Measurements from ENCODE around the gene PADI3. TPM values are rescaled to one million over a fixed set of nuclear protein-coding genes. Genes with fewer than 3 reads are reported as not detected.
A peak's percentile ranks its signal among the peaks of the same experiment; 100 is the strongest.

Gene PADI3
- total and polyA plus RNA-seq, 2 of the 4 experiments (the other 2 are of a cell fraction), result not detected

- H3K4me1 ChIP-seq (ENCODE audit: control insufficient read depth, insufficient read depth, low read length), result peaks cover 13% of the 10 kb centered on the region
- peak overlapping the region; percentile 73; the same call in 1 of the 2 replicates for H4K5ac ChIP-seq (ENCODE audit: low read depth, low read length)
- H3K56ac ChIP-seq (ENCODE audit: extremely low read depth, insufficient read depth, low read length), result peak overlapping the region; percentile 44; the same call in 1 of the 2 replicates
- peak overlapping the region; percentile 98; the same call in 2 of the 3 replicates for H2BK15ac ChIP-seq (ENCODE audit: low read depth, low read length)
- in situ Hi-C loops (cut with MboI; ENCODE audit: low sequenced_read_pairs) (loop anchor here (5.0 kb wide), 1 partner anchor 176 kb away; no protein-coding TSS in a partner anchor), dilution Hi-C loops (cut with HindIII; ENCODE audit: low sequenced_read_pairs, unreplicated experiment) (no loop called here), intact Hi-C loops (cut with micrococcal nuclease) (loop anchor here (1.0 kb wide), 1 partner anchor 65 kb away; no protein-coding TSS in a partner anchor)
- H3K9me3 ChIP-seq (ENCODE audit: control insufficient read depth, insufficient read depth, low read length), result no peaks in the 10 kb centered on the region
- H3K4me3 ChIP-seq (ENCODE audit: insufficient read depth, low read depth, low read length), result no peak overlapping the region
- peak overlapping the region; percentile 98 for H3K4ac ChIP-seq (ENCODE audit: low read depth, low read length)
- peak overlapping the region; percentile 88 for H3K14ac ChIP-seq (replicated peaks; ENCODE audit: low read depth, low read length)
- no peak overlapping the region for H3K9ac ChIP-seq (ENCODE audit: low read depth, low read length)
- no peaks in the 10 kb centered on the region for H3K36me3 ChIP-seq (ENCODE audit: control insufficient read depth, insufficient read depth, low read length)
- BruUV-seq (replicated peaks), result no TSS peak
- H2BK120ac ChIP-seq (ENCODE audit: low read depth, low read length), result peak overlapping the region; percentile 97
- no peaks in the 10 kb centered on the region for H3K79me1 ChIP-seq (ENCODE audit: low read depth in 1 of 2, low read length in 2 of 2)
- 0 out of 2 replicates have a peak, but pooled peaks cover 3% of the 10 kb centered on the region for H4K20me1 ChIP-seq (ENCODE audit: insufficient read depth, low read length)
- peak overlapping the region; percentile 63; the same call in 1 of the 2 replicates for H3K18ac ChIP-seq (ENCODE audit: low read depth, low read length)
- ChIA-PET POLR2A (ENCODE audit: unreplicated experiment) (interaction anchor here (0.8 kb wide), 1 partner anchor 44 kb away, joined by 3 read pairs; no protein-coding TSS in a partner anchor), CTCF (interaction anchor here (1.0 to 3.0 kb wide), 2 partner anchors 108 to 110 kb away, joined by 3 to 22 read pairs; no protein-coding TSS in a partner anchor)
- no peaks in the 10 kb centered on the region; the same call in 1 of the 2 replicates for H3K27me3 ChIP-seq (ENCODE audit: control insufficient read depth, insufficient read depth, low read length)
- peak overlapping the region; percentile 96 for H4K91ac ChIP-seq (ENCODE audit: insufficient read depth, low read depth, low read length)
- peaks cover 9% of the 10 kb centered on the region for H3K9me1 ChIP-seq (ENCODE audit: insufficient read depth, low read length)
- peak overlapping the region; percentile 98 for H2BK5ac ChIP-seq (ENCODE audit: low read depth, low read length, poor library complexity, severe bottlenecking)
- DNase-seq (peak; percentile 94), ATAC-seq (ENCODE audit: low read depth) (peak; percentile 89)
- peak overlapping the region; percentile 98 for H2BK20ac ChIP-seq (ENCODE audit: low read depth, low read length)
- peak overlapping the region; percentile 92 for H2AK5ac ChIP-seq (ENCODE audit: low read depth, low read length)
- WGBS, 2 experiments (ENCODE audit: extremely low coverage in 2 of 2, insufficient read length in 1 of 2), result 0% methylated on average over 2 of the region's 6 CpGs; no CpG with 5 or more reads in 1 of the 2 experiments
- H3K27ac ChIP-seq (ENCODE audit: insufficient read depth, low read length), result peak overlapping the region; percentile 52
- H2AFZ ChIP-seq (replicated peaks; ENCODE audit: low read length, poor library complexity), result peak overlapping the region; percentile 35
- peak overlapping the region; percentile 53 to 88 for H4K8ac ChIP-seq (ENCODE audit: low read depth in 2 of 2, low read length in 2 of 2)
- peak overlapping the region; percentile 79; the same call in 1 of the 2 replicates for H3K4me2 ChIP-seq (ENCODE audit: low read depth, low read length)
- 0 out of 2 replicates have a peak overlapping the region, but pooled peaks have one; percentile 55 for H3K23ac ChIP-seq (ENCODE audit: low read depth, low read length)
- H2AK9ac ChIP-seq (replicated peaks; ENCODE audit: low read depth, low read length, poor library complexity), result peak overlapping the region; percentile 75
- TF ChIP-seq RCOR1 (IDR thresholded peaks at IDR 0.05; ENCODE audit: insufficient replicate concordance, low read length) (peak; percentile 35), CEBPB (IDR thresholded peaks at IDR 0.05; ENCODE audit: low read depth, low read length) (peak; percentile 48), CHD1 (IDR thresholded peaks at IDR 0.05; ENCODE audit: low read depth, low read length) (no peak), MXI1 (IDR thresholded peaks at IDR 0.05; ENCODE audit: borderline replicate concordance, low read depth, low read length) (peak; percentile 58; the same call in 1 of the 2 replicates), SMC3 (IDR thresholded peaks at IDR 0.05; ENCODE audit: low read depth, low read length) (peak; percentile 15; the same call in 1 of the 2 replicates), RFX5 (IDR thresholded peaks at IDR 0.05; ENCODE audit: low read depth, low read length) (no peak), RAD21 (IDR thresholded peaks at IDR 0.05; ENCODE audit: low read length) (peak; percentile 26; the same call in 1 of the 2 replicates), USF2 (IDR thresholded peaks at IDR 0.05; ENCODE audit: low read depth, low read length) (peak; percentile 72; the same call in 1 of the 2 replicates), NFE2L2 (IDR thresholded peaks at IDR 0.05; ENCODE audit: low read depth, low read length) (no peak), ELK1 (IDR thresholded peaks at IDR 0.05; ENCODE audit: borderline replicate concordance, low read depth, low read length) (no peak), CTCF (conservative IDR thresholded peaks at IDR 0.05; ENCODE audit: low read depth, low read length) (no peak), MAFK (IDR thresholded peaks at IDR 0.05; ENCODE audit: low read depth, low read length) (no peak), POLR2A (IDR thresholded peaks at IDR 0.05; ENCODE audit: low read depth, low read length) (peak; percentile 62; the same call in 1 of the 2 replicates)
Measured at GRCh38 chr1:17233675-17234320, 15.1 kb upstream of the PADI3 start.
